SU-DHL-6 (cell line): Measurements from ENCODE around the gene SMOC2.

Experiments used
- H2AFZ ChIP-seq: fragments of 200-600 bp; sonication (generic); 2 replicates; pipeline ENCODE4 v1.6.1; 2014; ENCODE audit warnings: low read depth, mild to moderate bottlenecking, moderate library complexity, mixed read lengths, antibody characterized with exemption, low read length; ENCODE audit not compliant: severe bottlenecking
- H3F3A ChIP-seq: fragments of 200-600 bp; shearing (Covaris generic); 2 replicates; pipeline ENCODE4 v1.6.0; 2016; ENCODE audit warnings: antibody characterized with exemption, mild to moderate bottlenecking; ENCODE audit not compliant: insufficient read depth
- H3K27ac ChIP-seq: fragments of 200-600 bp; sonication (generic); 2 replicates; pipeline ENCODE4 v1.5.1; 2016; ENCODE audit warnings: low read depth, mild to moderate bottlenecking, low read length, moderate library complexity, mixed read lengths
- H3K27me3 ChIP-seq: fragments of 200-600 bp; sonication (generic), shearing (Covaris generic); 2 replicates; pipeline ENCODE4 v1.6.0; 2014; ENCODE audit warnings: mild to moderate bottlenecking, low read length
- H3K36me3 ChIP-seq: fragments of 200-600 bp; sonication (generic); 2 replicates; pipeline ENCODE4 v1.6.1; 2014; ENCODE audit warnings: mild to moderate bottlenecking, low read length, mixed read lengths
- H3K4me2 ChIP-seq: fragments of 300-600, 200-600 bp; shearing (Covaris generic), sonication (generic); 2 replicates; pipeline ENCODE4 v1.6.0; 2014; ENCODE audit warnings: low read length, low read depth, mild to moderate bottlenecking; ENCODE audit not compliant: poor library complexity, severe bottlenecking
- H3K4me3 ChIP-seq: fragments of 200-600 bp; sonication (generic); 2 replicates; pipeline ENCODE4 v1.5.1; 2014; ENCODE audit warnings: antibody characterized with exemption, low read length, mild to moderate bottlenecking, mixed read lengths; ENCODE audit not compliant: insufficient read depth, poor library complexity, severe bottlenecking
- H3K79me2 ChIP-seq: fragments of 200-600 bp; sonication (generic); 2 replicates; pipeline ENCODE4 v1.6.1; 2014; ENCODE audit warnings: mild to moderate bottlenecking, low read length, moderate library complexity; ENCODE audit not compliant: insufficient read depth
- H3K9ac ChIP-seq: fragments of 200-600 bp; sonication (generic); 2 replicates; pipeline ENCODE4 v1.7.0; 2014; ENCODE audit warnings: mild to moderate bottlenecking, low read length
- H3K9me2 ChIP-seq: fragments of 200-600 bp; sonication (generic); replicated peaks from 2 replicates; pipeline ENCODE4 v1.6.1; 2014; ENCODE audit warnings: low read length; ENCODE audit not compliant: insufficient read depth
- H3K9me3 ChIP-seq: fragments of 200-600 bp; sonication (generic); 2 replicates; pipeline ENCODE4 v1.6.1; 2014; ENCODE audit warnings: low read length, mixed read lengths; ENCODE audit not compliant: insufficient read depth
- H4K20me1 ChIP-seq: fragments of 200-600 bp; sonication (generic); 2 replicates; pipeline ENCODE4 v1.6.1; 2014; ENCODE audit warnings: low read depth, mild to moderate bottlenecking, antibody characterized with exemption, low read length, moderate library complexity, mixed read lengths
- CTCF ChIP-seq: fragments of 200-600 bp; sonication (generic); IDR thresholded peaks from one replicate; pipeline ENCODE4 v1.5.1; 2017; ENCODE audit warnings: antibody characterized with exemption, mild to moderate bottlenecking, low read length, moderate library complexity; ENCODE audit not compliant: insufficient read depth, poor library complexity, severe bottlenecking
- EZH2phosphoT487 ChIP-seq: fragments of 200-600 bp; sonication (generic), shearing (Covaris generic); conservative IDR thresholded peaks from 2 replicates; pipeline ENCODE4 v1.6.1; 2018; ENCODE audit warnings: mild to moderate bottlenecking, antibody characterized with exemption, low read length, moderate library complexity, mixed read lengths

The SMOC2 gene

GRCh38 chr6:168596344-168596743, 155.4 kb downstream of the SMOC2 start:
- Histone ChIP-seq H3K4me3 (no peak overlapping the region), H3K27me3 (no peaks in the 10 kb centered on the region), H4K20me1 (no peaks in the 10 kb centered on the region), H3F3A (no peaks in the 10 kb centered on the region), H3K36me3 (no peaks in the 10 kb centered on the region), H2AFZ (no peak overlapping the region), H3K9ac (no peak overlapping the region), H3K9me2 (no peaks in the 10 kb centered on the region), H3K79me2 (no peaks in the 10 kb centered on the region), H3K9me3 (no peaks in the 10 kb centered on the region), H3K27ac (no peak overlapping the region), H3K4me2 (no peak overlapping the region)
- no peak for TF ChIP-seq CTCF
- TF ChIP-seq EZH2phosphoT487, result no peak

DNA sequence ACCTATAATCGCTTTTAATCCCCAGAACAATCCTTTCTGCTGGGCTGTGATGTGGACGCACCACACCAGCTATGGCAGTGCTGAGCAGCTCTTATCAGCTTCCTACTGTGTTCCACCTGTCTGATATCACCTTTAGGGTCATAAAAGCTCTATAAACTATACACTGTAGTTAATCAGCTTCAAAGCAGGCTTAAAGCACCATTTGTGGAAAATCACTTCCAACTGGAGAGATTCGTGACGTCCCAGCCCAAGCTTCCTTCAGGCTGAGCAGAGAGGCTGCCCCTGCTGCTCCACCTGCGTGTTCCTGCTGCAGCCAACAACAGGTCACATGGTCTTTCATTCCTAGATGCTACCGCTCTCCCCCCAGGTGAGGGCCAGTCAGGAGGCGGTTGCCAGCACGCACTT, 156.5 kb downstream of the SMOC2 start:
- Histone ChIP-seq H3K9me3 (no peaks in the 10 kb centered on the region), H3K27me3 (no peaks in the 10 kb centered on the region), H3K79me2 (no peaks in the 10 kb centered on the region), H3F3A (no peaks in the 10 kb centered on the region), H3K36me3 (no peaks in the 10 kb centered on the region), H2AFZ (no peak overlapping the region), H3K27ac (no peak overlapping the region), H3K9ac (no peak overlapping the region), H3K4me2 (no peak overlapping the region), H3K4me3 (no peak overlapping the region), H4K20me1 (no peaks in the 10 kb centered on the region), H3K9me2 (no peaks in the 10 kb centered on the region)
- TF ChIP-seq CTCF (no peak), EZH2phosphoT487 (no peak)

GRCh38 chr6:168598251-168599117, 157.5 kb downstream of the SMOC2 start:
- no peak overlapping the region for H3K4me3 ChIP-seq
- no peak overlapping the region for H2AFZ ChIP-seq
- H3K36me3 ChIP-seq, result no peaks in the 10 kb centered on the region
- no peaks in the 10 kb centered on the region for H4K20me1 ChIP-seq
- H3K27ac ChIP-seq, result no peak overlapping the region
- H3K27me3 ChIP-seq, result no peaks in the 10 kb centered on the region
- H3K9me3 ChIP-seq, result no peaks in the 10 kb centered on the region
- no peak overlapping the region for H3K4me2 ChIP-seq
- TF ChIP-seq CTCF (no peak), EZH2phosphoT487 (no peak)
- H3F3A ChIP-seq, result no peaks in the 10 kb centered on the region
- no peaks in the 10 kb centered on the region for H3K9me2 ChIP-seq
- H3K79me2 ChIP-seq, result no peaks in the 10 kb centered on the region
- H3K9ac ChIP-seq, result no peak overlapping the region
